NB4 (cell line): ENCODE results near the gene RBPJ.

Source experiments
- DNase-seq: peaks from one replicate; pipeline ENCODE4 v3.0.0; 2010; ENCODE audit warnings: low read depth
- H3K4me3 ChIP-seq: one replicate; pipeline ENCODE4 v1.5.1; 2011; ENCODE audit warnings: mild to moderate bottlenecking, low read depth, low read length, moderate library complexity
- CTCF ChIP-seq: IDR thresholded peaks from one replicate; pipeline ENCODE4 v1.5.1; 2012; ENCODE audit warnings: low read depth, low read length
- MAX ChIP-seq: IDR thresholded peaks from 2 replicates; pipeline ENCODE4 v1.6.1; 2011; ENCODE audit warnings: low read depth, low read length
- MYC ChIP-seq: IDR thresholded peaks from 2 replicates; pipeline ENCODE4 v1.6.1; 2011; ENCODE audit warnings: low read depth, low read length
- POLR2A ChIP-seq: IDR thresholded peaks from 2 replicates; pipeline ENCODE4 v1.6.1; 2011; ENCODE audit warnings: mild to moderate bottlenecking; ENCODE audit not compliant: insufficient read length; ENCODE audit errors: extremely low read depth

The RBPJ gene

GRCh38 chr4:26326791-26327190 is 6.0 kb downstream of the RBPJ start:
- DNase-seq = peak; percentile 34
- H3K4me3 ChIP-seq = no peak overlapping the region
- no peak for TF ChIP-seq MAX

- peak; percentile 60 for TF ChIP-seq CTCF
- no peak for TF ChIP-seq MYC
- DNase-seq = peak; percentile 79
- H3K4me3 ChIP-seq = no peak overlapping the region
Observed at GRCh38 chr4:26330186-26330787, 9.5 kb downstream of the RBPJ start.

GRCh38 chr4:26330946-26331345 is 10.1 kb downstream of the RBPJ start:
- TF ChIP-seq CTCF = no peak
- no peak for TF ChIP-seq MAX
- TF ChIP-seq POLR2A = no peak
- TF ChIP-seq MYC = no peak
- H3K4me3 ChIP-seq = no peak overlapping the region
- no peak for DNase-seq

- H3K4me3 ChIP-seq = no peak overlapping the region
- no peak for TF ChIP-seq MYC
- no peak for TF ChIP-seq POLR2A
- TF ChIP-seq CTCF = no peak
- TF ChIP-seq MAX = no peak
- peak; percentile 41 for DNase-seq
Observed at GRCh38 chr4:26331380-26331950, 10.7 kb downstream of the RBPJ start.

GRCh38 chr4:26334366-26334765 is 13.6 kb downstream of the RBPJ start:
- H3K4me3 ChIP-seq = no peak overlapping the region
- DNase-seq = peak; percentile 77
- no peak for TF ChIP-seq POLR2A
- TF ChIP-seq MAX = no peak
- no peak for TF ChIP-seq CTCF
- TF ChIP-seq MYC = no peak

GRCh38 chr4:26337612-26338011 is 16.8 kb downstream of the RBPJ start:
- H3K4me3 ChIP-seq = no peak overlapping the region
- TF ChIP-seq POLR2A (no peak), CTCF (no peak)
- no peak for DNase-seq
